ENCODE data around the gene IL1R2. TPM values are rescaled to one million over a fixed set of nuclear protein-coding genes. Genes with fewer than 3 reads are reported as not detected.

Gene IL1R2
- total and polyA plus RNA-seq, 2 of the 8 experiments (the other 6 are each of a cell fraction or from before 2014, with no cell fraction given), result 0.06 TPM; not detected in 1

DNA sequence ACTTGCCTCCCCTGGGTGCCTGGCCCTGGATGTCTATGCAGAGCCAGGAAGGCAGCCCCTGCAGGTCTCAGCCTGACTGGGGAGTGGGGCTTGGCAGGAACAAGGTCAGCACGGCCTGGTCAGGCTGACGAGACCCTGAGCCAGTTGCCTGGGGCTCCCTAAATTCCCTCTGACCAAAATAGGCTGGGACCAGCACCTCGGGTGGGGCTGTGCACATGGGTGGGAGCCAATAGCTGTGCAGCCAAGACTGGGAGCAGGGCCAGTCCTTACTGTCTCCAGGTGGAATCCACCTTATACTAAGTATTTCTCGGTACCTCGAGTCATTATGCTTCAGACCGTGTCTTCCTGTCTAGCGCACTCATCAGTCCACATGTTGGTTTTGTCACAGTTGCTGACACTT, 11.4 kb upstream of the IL1R2 start:
- Histone ChIP-seq H3K23ac (ENCODE audit: insufficient read length) (no peak overlapping the region), H3K23me2 (ENCODE audit: low read depth, low read length) (no peaks in the 10 kb centered on the region), H3K79me1 (ENCODE audit: low read depth, low read length) (no peaks in the 10 kb centered on the region), H4K5ac (ENCODE audit: insufficient read length, low read depth, low read length) (no peak overlapping the region), H2BK15ac (ENCODE audit: low read length) (no peak overlapping the region), H2AK5ac (ENCODE audit: low read depth, low read length) (no peak overlapping the region), H3K4me1 (replicated peaks in 1 of 4; ENCODE audit: control insufficient read depth in 3 of 4, insufficient read depth in 4 of 4, low read length in 3 of 4) (no peaks in the 10 kb centered on the region; a peak in 1 of 7 replicates), H3K56ac (replicated peaks; ENCODE audit: insufficient read length, low read depth, low read length) (no peak overlapping the region), H4K20me1 (replicated peaks in 1 of 2; ENCODE audit: control insufficient read depth in 1 of 2, insufficient read depth in 2 of 2, low read length in 2 of 2) (no peaks in the 10 kb centered on the region), H3K9ac (replicated peaks in 1 of 4; ENCODE audit: extremely low read depth in 1 of 4, low read depth in 3 of 4, low read length in 3 of 4) (no peak overlapping the region), H3K36me3 (ENCODE audit: control insufficient read depth in 2 of 4, insufficient read depth in 4 of 4, low read length in 3 of 4) (no peaks in the 10 kb centered on the region), H2AFZ (ENCODE audit: low read length) (no peak overlapping the region), H2BK120ac (replicated peaks; ENCODE audit: low read depth, low read length) (no peak overlapping the region), H3K27me3 (replicated peaks in 1 of 4; ENCODE audit: control insufficient read depth in 3 of 4, extremely low read depth in 1 of 4, insufficient read depth in 3 of 4, low read length in 3 of 4) (no peaks in the 10 kb centered on the region), H3K9me3 (ENCODE audit: insufficient read depth in 2 of 2, low read depth in 1 of 2, low read length in 1 of 2) (no peaks in the 10 kb centered on the region), H3K18ac (ENCODE audit: extremely low read depth, low read length) (no peak overlapping the region), H3K27ac (ENCODE audit: low read depth, low read length) (no peak overlapping the region), H3K14ac (ENCODE audit: insufficient read length) (no peak overlapping the region), H4K91ac (replicated peaks; ENCODE audit: insufficient read length, low read length) (no peak overlapping the region), H3K4ac (replicated peaks; ENCODE audit: insufficient read length, low read depth, low read length) (no peak overlapping the region), H3K79me2 (ENCODE audit: control insufficient read depth in 1 of 2, insufficient read depth in 2 of 2, low read length in 2 of 2) (no peaks in the 10 kb centered on the region), H3K4me2 (ENCODE audit: insufficient read depth in 1 of 2, low read depth in 2 of 2, low read length in 2 of 2) (no peak overlapping the region), H2BK20ac (ENCODE audit: low read length) (no peak overlapping the region), H3K4me3 (ENCODE audit: extremely low read depth in 1 of 4, insufficient read depth in 2 of 4, low read depth in 3 of 4, low read length in 4 of 4) (no peak overlapping the region), H2BK12ac (ENCODE audit: low read depth, low read length) (no peak overlapping the region), H2BK5ac (ENCODE audit: low read depth, low read length) (no peak overlapping the region), H4K8ac (ENCODE audit: extremely low read depth, insufficient read depth, low read length) (no peak overlapping the region; the same call in 1 of the 2 replicates)
- ChIA-PET CTCF (ENCODE audit: partially characterized antibody) (interaction anchor here (0.6 to 1.9 kb wide), 2 partner anchors 11 to 139 kb away, joined by 4 to 5 read pairs; no protein-coding TSS in a partner anchor), POLR2A (ENCODE audit: partially characterized antibody) (no interaction called here)
- WGBS, 2 experiments (ENCODE audit: extremely low coverage in 1 of 2, insufficient coverage in 1 of 2, insufficient read length in 1 of 2, insufficient replicate concordance in 2 of 2, low coverage in 1 of 2, low lambda C conversion rate in 2 of 2, missing lambda C conversion rate in 1 of 2), result 87% methylated on average over 6 of the region's 7 CpGs; no CpG with 5 or more reads in 1 of the 2 experiments
- TF ChIP-seq SP4 (IDR thresholded peaks at IDR 0.05; ENCODE audit: low read length), result no peak
- DNase-seq (ENCODE audit: low read depth in 1 of 2, low spot score in 2 of 2), result no peak
- no peak for FAIRE-seq
